ENCODE results near the gene ZDHHC6.

- TF ChIP-seq REST (IDR thresholded peaks at IDR 0.05; ENCODE audit: insufficient read depth in 1 of 2, low read depth in 2 of 2, low read length in 2 of 2) (no peak), TAF1 (IDR thresholded peaks at IDR 0.05; ENCODE audit: borderline replicate concordance, insufficient read depth, low read length) (no peak), SIN3A (IDR thresholded peaks at IDR 0.05; ENCODE audit: borderline replicate concordance, insufficient read depth, low read length) (no peak), POLR2AphosphoS5 (IDR thresholded peaks at IDR 0.05; ENCODE audit: low read depth, low read length) (no peak), FOXP2 (optimal IDR thresholded peaks at IDR 0.05; ENCODE audit: borderline replicate concordance, extremely low read depth, extremely low read length, insufficient read depth) (no peak)
Measured at GRCh38 chr10:112465299-112465883, 18.7 kb upstream of the ZDHHC6 start.
